WTC11 (cell line): Measurements from ENCODE around the gene GNAZ. TPM values are rescaled to one million over a fixed set of nuclear protein-coding genes. Genes with fewer than 3 reads are reported as not detected.

Experiments used
- ATAC-seq: fragments of 200-7000 bp; cut with Tn5 transposase; 2 replicates; pipeline ENCODE4 v1.10.0; 2021; ENCODE audit warnings: mild to moderate bottlenecking, moderate library complexity
- CTCF ChIA-PET: fragments of 300-600 bp; sonication (Branson Sonifier 250); formaldehyde crosslinking; loops from one replicate; lab custom pipeline; 2021; ENCODE audit warnings: antibody characterized with exemption; lab: Charles Lee
- POLR2A ChIA-PET: fragments of 350-600 bp; sonication (Branson Sonifier 250); formaldehyde crosslinking; loops from one replicate; lab custom pipeline; 2021; ENCODE audit warnings: antibody characterized with exemption; lab: Charles Lee
- DNase-seq: peaks from one replicate; pipeline ENCODE4 v3.0.0; 2021; ENCODE audit warnings: low spot score
- H3K27ac Mint-ChIP-seq: 2 replicates; pipeline ENCODE4 v1.8.0; 2021; ENCODE audit warnings: mixed read lengths
- H3K27me3 Mint-ChIP-seq: 2 replicates; pipeline ENCODE4 v1.8.0; 2021; ENCODE audit warnings: low read depth, mild to moderate bottlenecking, moderate library complexity, mixed read lengths
- H3K36me3 Mint-ChIP-seq: 2 replicates; pipeline ENCODE4 v1.8.0; 2021; ENCODE audit warnings: mixed read lengths
- H3K4me1 Mint-ChIP-seq: 2 replicates; pipeline ENCODE4 v1.8.0; 2022; ENCODE audit warnings: mixed read lengths
- H3K4me3 Mint-ChIP-seq: 2 replicates; pipeline ENCODE4 v1.8.0; 2021; ENCODE audit warnings: mild to moderate bottlenecking, moderate library complexity, mixed read lengths
- H3K9me3 Mint-ChIP-seq: 2 replicates; pipeline ENCODE4 v1.8.0; 2021; ENCODE audit warnings: mixed read lengths
- AR ChIP-seq: fragments of 250-450 bp; sonication (Bioruptor Pico); IDR thresholded peaks from 2 replicates; pipeline ENCODE4 v1.9.0; 2021; ENCODE audit warnings: mild to moderate bottlenecking
- CBFB ChIP-seq: sonication (generic); formaldehyde crosslinking; IDR thresholded peaks from 2 replicates; pipeline ENCODE4 v1.8.1; 2022; ENCODE audit warnings: mild to moderate bottlenecking, low read depth, missing genetic modification reagents
- CREM ChIP-seq: sonication (generic); formaldehyde crosslinking; IDR thresholded peaks from 2 replicates; pipeline ENCODE4 v1.8.1; 2022; ENCODE audit warnings: mild to moderate bottlenecking, missing genetic modification reagents, moderate library complexity
- E2F4 ChIP-seq: sonication (generic); formaldehyde crosslinking; IDR thresholded peaks from 2 replicates; pipeline ENCODE4 v1.8.1; 2022; ENCODE audit warnings: low read depth, mild to moderate bottlenecking, moderate library complexity, missing genetic modification reagents, borderline replicate concordance
- E2F5 ChIP-seq: sonication (generic); formaldehyde crosslinking; IDR thresholded peaks from 2 replicates; pipeline ENCODE4 v1.8.1; 2022; ENCODE audit warnings: mild to moderate bottlenecking, moderate library complexity, missing genetic modification reagents
- EMX1 ChIP-seq: fragments of 250-450 bp; sonication (Bioruptor Pico); IDR thresholded peaks from 2 replicates; pipeline ENCODE4 v1.8.0; 2021; ENCODE audit warnings: mild to moderate bottlenecking
- ERG ChIP-seq: fragments of 250-450 bp; sonication (Bioruptor Pico); IDR thresholded peaks from 2 replicates; pipeline ENCODE4 v1.8.0; 2021; ENCODE audit warnings: mild to moderate bottlenecking
- HMGA2 ChIP-seq: fragments of 250-450 bp; sonication (Bioruptor Pico); IDR thresholded peaks from 2 replicates; pipeline ENCODE4 v1.4.0; 2021; ENCODE audit warnings: mild to moderate bottlenecking, moderate library complexity
- MLX ChIP-seq: sonication (generic); formaldehyde crosslinking; IDR thresholded peaks from 2 replicates; pipeline ENCODE4 v1.8.1; 2023; ENCODE audit warnings: mild to moderate bottlenecking, missing genetic modification reagents, moderate library complexity
- MXD4 ChIP-seq: fragments of 250-450 bp; sonication (Bioruptor Pico); IDR thresholded peaks from 2 replicates; pipeline ENCODE4 v1.8.0; 2021; ENCODE audit warnings: mild to moderate bottlenecking, moderate library complexity, borderline replicate concordance
- NR3C1 ChIP-seq: sonication (generic); formaldehyde crosslinking; conservative IDR thresholded peaks from 2 replicates; pipeline ENCODE4 v1.8.1; 2023; ENCODE audit warnings: low read depth, mild to moderate bottlenecking, missing genetic modification reagents
- PREB ChIP-seq: sonication (generic); formaldehyde crosslinking; IDR thresholded peaks from 2 replicates; pipeline ENCODE4 v1.8.1; 2022; ENCODE audit warnings: mild to moderate bottlenecking, missing genetic modification reagents, moderate library complexity, borderline replicate concordance
- PRRX2 ChIP-seq: fragments of 250-450 bp; sonication (Bioruptor Pico); IDR thresholded peaks from 2 replicates; pipeline ENCODE4 v1.8.0; 2021; ENCODE audit warnings: mild to moderate bottlenecking
- TCF7 ChIP-seq: sonication (generic); formaldehyde crosslinking; IDR thresholded peaks from 2 replicates; pipeline ENCODE4 v1.8.0; 2022; ENCODE audit warnings: mild to moderate bottlenecking, low read depth, missing genetic modification reagents, moderate library complexity
- ZNF219 ChIP-seq: sonication (generic); formaldehyde crosslinking; IDR thresholded peaks from 2 replicates; pipeline ENCODE4 v1.8.0; 2023; ENCODE audit warnings: missing genetic modification reagents, mild to moderate bottlenecking, borderline replicate concordance
- ZNF232 ChIP-seq: sonication (generic); formaldehyde crosslinking; IDR thresholded peaks from 2 replicates; pipeline ENCODE4 v1.8.0; 2022; ENCODE audit warnings: mild to moderate bottlenecking, missing genetic modification reagents
- ZNF281 ChIP-seq: sonication (generic); formaldehyde crosslinking; IDR thresholded peaks from 2 replicates; pipeline ENCODE4 v1.8.0; 2023; ENCODE audit warnings: mild to moderate bottlenecking, missing genetic modification reagents
- ZNF425 ChIP-seq: fragments of 250-450 bp; sonication (Bioruptor Pico); conservative IDR thresholded peaks from 2 replicates; pipeline ENCODE4 v1.9.0; 2021; ENCODE audit warnings: mild to moderate bottlenecking
- total RNA-seq: library from RNA; stranded (reverse); gene quantifications from 3 replicates; pipeline ENCODE4 v1.2.3, GENCODE V29; 2021

GNAZ gene
- total RNA-seq, 1 experiment from 2014 or later, result 9.9 TPM

GRCh38 chr22:23149743-23150238 lies 79.5 kb downstream of the GNAZ start:
- peaks cover 31% of the 10 kb centered on the region for H3K4me1 Mint-ChIP-seq
- ChIA-PET CTCF (interaction anchor here (0.9 to 3.1 kb wide), 11 partner anchors 8 to 278 kb away, joined by 3 to 14 read pairs (median 3); partner anchors contain the start of gene RSPH14), POLR2A (interaction anchor here (0.7 kb wide), 1 partner anchor 8 kb away, joined by 3 read pairs; no protein-coding TSS in a partner anchor)
- TF ChIP-seq PRRX2 (CRISPR knock-in tag), result no peak
- TF ChIP-seq, all 79 proteins: peak for 0
- peak; percentile 42 for ATAC-seq
- peak overlapping the region; percentile 86 for H3K27ac Mint-ChIP-seq
- peaks cover 26% of the 10 kb centered on the region for H3K27me3 Mint-ChIP-seq
- no peaks in the 10 kb centered on the region for H3K36me3 Mint-ChIP-seq
- no peak overlapping the region for H3K4me3 Mint-ChIP-seq
- no peaks in the 10 kb centered on the region for H3K9me3 Mint-ChIP-seq
- DNase-seq, result peak; percentile 45

- no peak overlapping the region for H3K4me3 Mint-ChIP-seq
- CTCF ChIA-PET, result interaction anchor here (0.6 to 3.1 kb wide), 3 partner anchors 191 to 236 kb away, joined by 3 to 14 read pairs (median 5); no protein-coding TSS in a partner anchor
- ATAC-seq, result no peak
- H3K9me3 Mint-ChIP-seq, result no peaks in the 10 kb centered on the region
- DNase-seq, result no peak
- H3K27ac Mint-ChIP-seq, result no peak overlapping the region
- POLR2A ChIA-PET, result interaction anchor here (0.6 kb wide), 1 partner anchor 273 kb away, joined by 3 read pairs; no protein-coding TSS in a partner anchor
- no peak for TF ChIP-seq MXD4 (CRISPR knock-in tag)
- TF ChIP-seq ERG (CRISPR knock-in tag), result no peak
- TF ChIP-seq CREM (CRISPR knock-in tag), result no peak
- no peak for TF ChIP-seq E2F4 (CRISPR knock-in tag)
- no peak for TF ChIP-seq CBFB
- no peak for TF ChIP-seq EMX1 (CRISPR knock-in tag)
- no peak for TF ChIP-seq PREB (CRISPR knock-in tag)
- no peak for TF ChIP-seq ZNF425
- peaks cover 20% of the 10 kb centered on the region for H3K27me3 Mint-ChIP-seq
- H3K36me3 Mint-ChIP-seq, result no peaks in the 10 kb centered on the region
- H3K4me1 Mint-ChIP-seq, result peaks cover 32% of the 10 kb centered on the region
Measured at GRCh38 chr22:23150762-23151161, 80.4 kb downstream of the GNAZ start.

GRCh38 chr22:23151827-23152226 lies 81.5 kb downstream of the GNAZ start:
- CTCF ChIA-PET, result interaction anchor here (0.7 to 3.4 kb wide), 2 partner anchors 23 to 193 kb away, joined by 3 to 11 read pairs; no protein-coding TSS in a partner anchor
- H3K9me3 Mint-ChIP-seq, result no peaks in the 10 kb centered on the region
- POLR2A ChIA-PET, result no interaction called here
- no peak overlapping the region for H3K4me3 Mint-ChIP-seq
- peaks cover 9% of the 10 kb centered on the region for H3K27me3 Mint-ChIP-seq
- ATAC-seq, result no peak
- DNase-seq, result no peak
- H3K36me3 Mint-ChIP-seq, result no peaks in the 10 kb centered on the region
- H3K27ac Mint-ChIP-seq, result no peak overlapping the region
- peaks cover 41% of the 10 kb centered on the region for H3K4me1 Mint-ChIP-seq
- no peak for TF ChIP-seq ZNF219
- TF ChIP-seq TCF7 (CRISPR knock-in tag), result no peak
- no peak for TF ChIP-seq HMGA2 (CRISPR knock-in tag)
- no peak for TF ChIP-seq ZNF281 (CRISPR knock-in tag)
- no peak for TF ChIP-seq MLX (CRISPR knock-in tag)
- no peak for TF ChIP-seq ZNF232 (CRISPR knock-in tag)
- TF ChIP-seq AR (CRISPR knock-in tag), result no peak
- TF ChIP-seq NR3C1 (CRISPR knock-in tag), result no peak
- no peak for TF ChIP-seq E2F5 (CRISPR knock-in tag)
- TF ChIP-seq EMX1 (CRISPR knock-in tag), result no peak
